NCI-H1092 treated with DMSO at 0.1 percent for 48 hours (cell line): ENCODE measurements around the gene CRYBB3.
A peak's percentile ranks its signal among the peaks of the same experiment; 100 is the strongest.
"Not testable (repeated sequence)": the region's sequence is repeated elsewhere in the genome, so short reads cannot be mapped to it uniquely, and the experiment has no call there.

Source experiments
- DNase-seq: peaks from one replicate; lab custom pipeline; 2025; lab: John Stamatoyannopoulos, UW

Gene CRYBB3

DNA sequence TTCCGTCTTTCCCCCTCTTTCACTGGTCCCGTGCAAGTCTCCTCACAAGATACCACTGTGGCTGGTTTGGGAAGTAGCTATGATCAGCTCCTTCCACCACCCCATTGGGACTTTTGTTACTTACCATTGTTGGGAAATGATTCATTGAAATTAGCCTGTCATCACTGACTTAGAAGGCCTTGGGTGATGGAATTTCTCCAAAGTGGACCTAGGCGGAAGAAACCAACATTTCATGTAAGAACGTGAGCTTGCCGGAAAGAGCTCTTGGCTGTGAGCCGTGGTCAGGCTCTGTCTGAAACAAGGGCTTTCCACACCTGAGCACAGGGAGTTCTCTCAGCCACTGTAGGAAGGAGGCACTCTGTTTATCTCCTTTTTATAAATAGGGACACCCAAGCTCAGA is 23.5 kb upstream of the CRYBB3 start:
- DNase-seq = no peak

DNA sequence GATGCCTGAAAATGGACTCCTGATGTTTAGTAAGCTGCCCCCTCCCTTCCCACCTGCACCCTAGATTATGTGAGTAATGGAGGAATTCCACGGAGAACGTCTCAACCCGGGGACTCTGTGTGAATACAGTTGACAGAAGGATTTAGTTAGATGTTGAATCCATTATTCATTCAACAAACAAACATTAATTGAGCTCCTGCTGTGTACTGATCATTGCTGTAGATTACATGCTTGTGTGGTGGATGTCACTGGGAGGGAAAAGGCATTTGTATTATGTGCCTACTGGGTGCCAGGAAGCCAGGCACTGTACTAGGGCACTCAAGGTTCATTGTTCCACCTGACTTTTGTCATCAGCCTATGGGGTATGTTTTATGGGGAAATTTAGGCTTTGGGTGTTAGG is 22.9 kb upstream of the CRYBB3 start:
- no peak for DNase-seq

DNA sequence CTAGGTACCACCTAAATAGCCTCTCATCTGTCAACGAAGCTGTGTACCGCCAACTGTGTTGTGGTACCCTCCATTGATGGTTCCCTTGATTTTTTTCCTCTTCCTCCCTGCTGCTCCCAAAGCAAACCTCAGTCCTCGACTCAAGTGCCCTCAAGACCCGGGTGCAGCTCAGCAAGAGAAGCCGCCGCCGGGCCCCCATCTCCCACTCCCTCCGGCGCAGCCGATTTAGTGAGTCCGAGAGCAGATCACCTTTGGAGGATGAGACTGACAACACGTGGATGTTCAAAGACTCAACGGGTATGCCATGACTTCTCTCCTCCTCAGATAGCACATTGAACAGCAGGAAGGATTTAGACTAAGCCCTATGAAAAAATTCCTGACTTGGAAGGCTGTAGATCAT is 22.4 kb upstream of the CRYBB3 start:
- no peak for DNase-seq

DNA sequence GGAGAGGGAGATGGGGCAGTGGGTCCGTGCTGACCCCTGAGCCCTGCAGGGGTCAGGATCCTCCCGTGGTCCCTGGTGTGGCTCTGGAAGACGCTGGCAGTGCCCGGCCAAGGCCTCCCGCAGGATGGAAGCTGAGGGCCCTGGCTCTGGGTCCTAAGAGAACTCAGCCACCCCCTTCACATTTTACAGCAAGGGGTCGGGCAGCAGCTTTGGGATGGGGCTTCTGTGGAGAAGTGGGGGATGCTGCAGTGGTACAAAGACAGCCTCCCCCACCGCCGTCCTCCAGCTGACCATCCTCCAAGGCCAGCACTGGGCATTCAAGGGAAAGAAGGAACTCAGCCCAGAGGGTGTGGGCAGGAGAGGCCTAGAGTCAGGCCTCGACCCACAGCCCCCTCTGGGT is 21.8 kb upstream of the CRYBB3 start:
- DNase-seq = no peak

DNA sequence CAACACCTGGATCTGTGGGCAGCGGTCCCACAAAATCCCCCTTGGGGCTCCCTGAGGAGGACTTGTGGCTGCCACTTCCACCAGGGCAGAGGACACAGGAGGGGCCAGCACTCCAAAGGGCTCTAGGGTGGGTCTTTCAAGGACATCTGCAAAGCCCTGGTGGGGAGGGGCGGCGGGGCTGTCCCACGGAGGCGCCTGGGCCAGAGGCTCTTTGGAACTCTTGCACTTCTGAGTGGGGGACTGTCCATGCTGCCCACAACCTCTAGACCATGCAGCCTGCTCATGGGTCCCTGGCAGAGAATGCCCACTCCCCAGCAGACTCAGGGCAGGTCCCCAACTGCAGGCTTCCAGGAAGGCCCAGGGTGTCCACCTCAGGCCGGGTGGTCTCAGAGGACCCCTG is 21.3 kb upstream of the CRYBB3 start:
- not testable (repeated sequence) for DNase-seq

DNA sequence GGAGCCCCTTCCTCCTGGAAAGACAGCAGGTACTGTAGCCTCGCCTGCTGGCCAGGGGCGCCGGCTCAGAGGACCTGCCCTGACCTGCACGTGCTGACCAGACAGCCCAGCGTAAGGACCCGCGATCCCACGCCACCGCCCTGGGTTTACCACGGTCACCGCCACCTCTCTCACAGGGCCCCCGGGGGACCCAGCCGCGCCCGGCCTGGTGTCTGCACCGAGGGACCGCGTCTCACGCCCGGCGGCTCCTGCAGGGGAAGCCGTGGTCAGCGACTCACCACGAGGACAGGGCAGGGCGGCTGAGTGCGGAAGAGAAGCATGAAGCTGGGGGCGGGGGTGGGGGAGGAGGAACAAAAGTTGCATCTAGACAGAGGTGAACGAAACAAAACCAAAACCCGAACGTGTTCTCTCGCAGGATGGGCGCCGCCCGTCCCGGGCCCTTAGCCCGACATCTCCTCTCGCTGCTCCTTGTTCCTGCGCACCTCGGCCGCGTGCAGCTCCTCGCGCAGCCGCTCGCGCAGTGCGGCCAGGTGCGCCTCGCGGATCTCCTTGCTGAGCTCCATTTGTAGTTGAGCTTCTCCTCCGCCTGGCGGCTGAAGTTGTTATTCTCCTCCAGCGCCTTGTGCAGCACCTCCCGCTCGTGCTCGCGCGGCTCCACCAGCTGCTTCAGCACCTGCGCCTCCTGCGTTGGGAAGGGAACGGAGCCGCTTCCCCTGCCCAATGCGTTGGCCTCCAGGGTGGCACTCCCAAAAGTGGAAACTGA is 20.6 kb upstream of the CRYBB3 start:
- not testable (repeated sequence) for DNase-seq

DNA sequence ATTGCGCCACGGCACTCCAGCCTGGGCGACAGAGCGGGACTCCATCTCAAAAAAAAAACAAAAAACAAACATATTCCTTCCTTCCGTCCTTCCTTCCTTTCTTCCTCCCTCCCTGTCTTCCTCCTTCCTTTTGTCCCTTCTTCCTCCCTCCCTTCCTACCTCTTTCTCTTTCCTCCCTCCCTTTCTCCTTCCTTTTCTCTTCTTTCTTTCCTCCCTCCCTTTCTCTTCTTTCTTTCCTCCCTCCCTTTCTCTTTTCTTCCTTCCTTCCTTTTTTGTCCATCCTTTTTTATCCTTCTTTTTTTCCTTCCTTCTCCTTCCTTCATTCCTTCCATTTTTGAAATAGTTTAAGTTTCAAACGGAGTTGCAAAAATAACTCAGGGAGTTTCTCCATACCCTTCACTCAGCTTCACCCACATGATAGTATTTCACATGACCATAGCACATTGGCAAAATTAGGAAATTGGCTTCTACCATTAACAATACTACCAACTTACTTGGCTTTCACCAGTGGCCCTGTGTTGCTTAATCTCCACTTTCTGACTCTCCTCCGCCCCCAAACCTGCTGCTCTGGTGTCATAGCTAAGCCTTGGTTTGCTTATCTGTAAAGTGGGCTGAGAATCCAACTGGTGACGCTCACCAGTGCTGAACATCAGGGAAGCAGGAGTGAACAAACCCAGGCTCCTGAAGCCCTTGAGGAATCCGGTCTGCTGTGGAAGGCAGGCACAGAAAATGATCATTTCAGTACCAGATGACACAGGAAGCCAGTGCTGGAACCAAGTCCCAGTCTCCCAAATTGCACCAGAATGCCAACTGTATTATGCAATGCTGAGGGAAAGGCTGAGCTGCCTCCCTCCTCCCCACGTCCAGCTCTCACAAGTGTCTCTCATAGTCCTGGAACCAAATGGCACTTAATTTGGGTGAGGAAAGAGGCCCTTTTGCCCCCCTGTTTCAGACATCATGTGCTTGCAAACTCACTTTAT is 17.2 kb upstream of the CRYBB3 start:
- DNase-seq = no peak

DNA sequence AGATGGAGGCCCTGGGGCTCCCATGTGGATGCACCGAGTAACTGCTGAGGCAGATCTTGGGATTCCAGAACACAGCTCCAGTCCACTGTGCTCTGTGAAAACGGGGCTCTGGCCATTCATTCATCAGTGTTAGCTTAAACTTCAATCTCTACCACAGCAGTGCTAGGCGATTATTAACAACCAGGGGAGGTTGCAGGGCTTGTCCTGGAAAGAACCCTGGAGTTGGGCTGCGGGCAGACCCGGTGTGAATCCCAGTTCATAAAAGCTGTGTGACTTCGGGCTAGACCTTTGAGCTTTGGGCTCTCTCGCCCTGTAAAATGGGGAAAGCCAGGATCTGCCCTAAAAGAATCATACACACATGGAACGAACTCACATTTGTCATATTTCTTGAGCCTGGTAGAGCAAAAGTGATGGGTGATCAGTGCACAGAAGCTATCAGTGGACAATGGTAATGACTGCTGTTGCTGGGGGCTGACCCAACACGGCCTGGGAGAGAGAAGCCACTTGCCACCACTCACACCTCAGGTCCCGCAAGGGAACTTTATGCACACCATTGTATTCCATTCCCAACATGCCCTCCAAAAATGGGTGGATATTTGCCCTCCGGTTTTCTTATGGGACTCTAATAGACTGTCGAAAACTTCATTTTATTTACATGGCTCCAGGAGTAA is 15.6 kb upstream of the CRYBB3 start:
- DNase-seq = no peak

DNA sequence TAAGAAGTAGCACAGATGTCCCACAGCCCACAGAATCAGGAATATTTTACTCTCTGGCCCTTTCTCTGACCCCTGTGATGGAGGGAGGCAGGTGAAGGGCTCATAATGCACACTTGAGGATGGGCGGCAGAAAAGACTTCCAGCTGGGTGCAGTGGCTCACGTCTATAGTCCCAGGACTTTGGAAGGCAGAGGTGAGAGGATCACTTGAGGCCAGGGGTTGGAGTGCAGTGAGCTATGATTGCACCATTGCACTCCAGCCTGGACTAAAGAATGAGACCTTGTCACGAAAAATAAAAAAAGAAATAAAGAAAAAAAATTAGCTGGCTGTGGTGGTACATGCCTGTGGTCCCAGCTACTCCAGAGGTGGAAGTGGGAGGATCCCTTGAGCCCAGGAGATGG is 13.5 kb upstream of the CRYBB3 start:
- no peak for DNase-seq

DNA sequence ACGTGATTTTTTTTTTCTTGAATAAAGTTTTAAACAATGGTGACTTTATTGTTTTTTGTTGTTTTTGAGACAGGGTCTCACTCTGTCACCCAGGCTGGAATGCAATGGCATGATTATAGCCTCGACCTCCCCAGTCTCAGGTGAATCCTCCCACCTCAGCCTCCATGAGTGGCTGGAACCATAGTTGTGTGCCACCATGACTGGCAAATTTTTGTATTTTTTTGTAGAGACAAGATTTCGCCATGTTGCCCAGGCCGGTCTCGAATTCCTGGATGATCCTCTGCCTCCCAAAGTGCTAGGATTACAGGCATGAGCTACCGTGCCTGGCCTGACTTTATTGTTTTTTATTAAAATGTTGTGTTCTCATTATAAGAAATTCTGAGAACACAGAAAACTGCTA is 12.2 kb upstream of the CRYBB3 start:
- DNase-seq = no peak

DNA sequence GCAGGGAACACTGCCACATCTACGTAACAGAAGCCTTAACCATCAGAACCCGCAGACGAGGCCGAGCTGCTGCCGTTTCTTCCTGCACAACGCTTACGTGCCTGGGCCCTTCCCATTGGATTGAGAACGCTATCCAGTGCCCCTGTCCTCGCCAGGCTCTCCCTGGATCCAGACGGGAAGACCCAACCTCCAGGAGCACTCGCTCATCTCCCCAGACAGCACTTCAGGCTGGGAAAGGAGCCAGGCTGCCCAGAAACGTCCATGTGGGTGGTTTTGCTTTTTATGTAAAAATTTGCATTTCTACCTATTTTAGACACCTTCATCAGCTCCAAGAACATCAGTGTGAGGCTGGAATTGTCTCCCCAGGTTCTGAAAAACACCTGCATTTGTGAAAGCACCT is 7.3 kb upstream of the CRYBB3 start:
- no peak for DNase-seq

DNA sequence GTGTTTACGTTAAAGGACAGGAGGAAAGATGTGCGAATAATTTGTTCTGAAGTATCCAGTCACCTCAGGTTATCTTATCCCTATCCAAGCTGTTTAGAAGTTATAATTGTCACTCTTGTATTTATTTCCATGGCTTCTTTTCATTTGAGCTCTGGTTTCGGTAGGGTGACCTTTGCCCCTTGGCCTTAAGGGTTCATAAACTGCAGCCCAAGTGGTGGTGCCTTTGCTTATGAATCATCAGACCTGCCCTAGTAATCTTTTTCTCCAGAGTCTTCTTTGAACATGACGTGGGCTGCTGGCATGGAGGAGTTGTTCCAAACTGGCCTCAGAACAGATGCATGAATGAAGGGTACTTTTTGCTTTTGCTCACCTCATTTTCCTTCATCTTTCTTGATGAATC is 6.5 kb upstream of the CRYBB3 start:
- DNase-seq = no peak

DNA sequence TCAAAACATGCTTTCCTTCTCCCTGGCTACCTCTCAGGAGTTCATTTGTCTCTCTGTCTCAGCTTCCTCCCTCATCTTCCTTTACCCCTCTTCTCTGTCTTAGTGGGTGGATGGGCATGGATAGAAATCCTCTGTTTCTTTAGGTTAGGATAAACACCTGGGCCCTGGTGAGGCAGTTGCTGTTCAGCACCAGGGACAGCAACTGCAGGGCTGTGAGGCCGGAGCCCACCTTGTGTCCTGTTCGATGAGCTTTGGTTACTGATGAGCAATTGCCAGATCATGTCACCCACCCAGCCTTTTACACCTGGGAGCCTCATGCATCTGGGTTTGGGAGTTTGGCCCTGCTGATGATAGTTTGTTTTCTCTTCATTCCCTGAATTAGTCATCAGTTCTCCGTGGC is 6.1 kb upstream of the CRYBB3 start:
- DNase-seq = no peak

DNA sequence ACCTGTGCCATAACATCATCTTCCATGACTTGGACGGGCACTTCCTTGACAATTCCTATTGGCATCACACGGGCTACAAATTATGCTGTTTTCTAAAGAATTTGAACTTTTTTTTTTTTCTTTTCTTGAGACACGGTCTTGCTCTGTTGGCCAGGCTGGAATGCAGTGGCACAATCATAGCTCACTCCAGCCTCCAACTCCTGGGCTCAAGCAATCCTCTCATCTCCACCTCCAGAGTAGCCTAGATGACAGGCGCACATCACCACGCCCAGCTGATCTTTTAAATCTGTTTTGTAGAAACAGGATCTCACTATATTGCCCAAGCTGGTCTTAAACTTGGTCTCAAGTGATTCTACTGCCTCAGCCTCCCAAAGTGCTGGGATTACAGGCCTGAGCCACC is 3.3 kb upstream of the CRYBB3 start:
- no peak for DNase-seq

DNA sequence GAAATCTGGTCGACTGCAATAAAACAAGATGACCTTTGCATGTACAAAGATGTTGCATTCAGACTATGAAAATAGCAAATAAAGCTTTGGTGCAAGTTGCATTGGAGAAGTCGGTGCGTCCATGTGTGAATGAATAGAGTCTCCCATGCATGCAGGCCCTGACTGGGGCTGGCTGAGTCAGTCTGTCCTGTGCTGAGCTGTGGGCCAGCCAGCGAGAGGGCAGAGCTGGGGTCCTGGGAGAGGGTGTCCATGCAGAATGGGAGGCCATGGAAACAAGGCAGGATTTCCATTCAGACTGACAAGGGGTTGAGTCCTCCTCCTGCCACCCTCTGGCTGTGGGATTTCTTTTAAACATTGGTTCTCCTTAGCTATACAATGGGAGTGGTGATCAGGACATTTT is 2.3 kb upstream of the CRYBB3 start:
- no peak for DNase-seq

DNA sequence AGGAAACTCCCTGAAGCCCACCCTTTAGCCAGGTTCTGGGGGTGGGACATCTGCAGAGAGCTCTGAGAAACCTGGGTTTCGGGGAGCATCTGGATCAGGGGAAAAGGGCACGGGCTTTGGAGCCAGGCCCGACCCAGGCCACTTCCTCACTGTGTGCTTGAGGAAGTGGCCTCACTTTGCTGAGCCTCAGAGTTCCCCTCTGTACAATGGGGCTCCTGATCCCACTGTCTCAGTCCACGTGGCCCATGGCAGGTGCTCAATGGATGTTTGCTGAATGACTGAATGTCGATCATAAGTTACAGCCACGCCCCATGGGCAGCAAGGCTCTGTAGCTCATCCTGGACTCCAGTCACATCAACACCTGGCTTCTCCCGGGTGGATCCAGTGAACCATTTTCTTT is 1.3 kb downstream of the CRYBB3 start:
- DNase-seq = no peak

DNA sequence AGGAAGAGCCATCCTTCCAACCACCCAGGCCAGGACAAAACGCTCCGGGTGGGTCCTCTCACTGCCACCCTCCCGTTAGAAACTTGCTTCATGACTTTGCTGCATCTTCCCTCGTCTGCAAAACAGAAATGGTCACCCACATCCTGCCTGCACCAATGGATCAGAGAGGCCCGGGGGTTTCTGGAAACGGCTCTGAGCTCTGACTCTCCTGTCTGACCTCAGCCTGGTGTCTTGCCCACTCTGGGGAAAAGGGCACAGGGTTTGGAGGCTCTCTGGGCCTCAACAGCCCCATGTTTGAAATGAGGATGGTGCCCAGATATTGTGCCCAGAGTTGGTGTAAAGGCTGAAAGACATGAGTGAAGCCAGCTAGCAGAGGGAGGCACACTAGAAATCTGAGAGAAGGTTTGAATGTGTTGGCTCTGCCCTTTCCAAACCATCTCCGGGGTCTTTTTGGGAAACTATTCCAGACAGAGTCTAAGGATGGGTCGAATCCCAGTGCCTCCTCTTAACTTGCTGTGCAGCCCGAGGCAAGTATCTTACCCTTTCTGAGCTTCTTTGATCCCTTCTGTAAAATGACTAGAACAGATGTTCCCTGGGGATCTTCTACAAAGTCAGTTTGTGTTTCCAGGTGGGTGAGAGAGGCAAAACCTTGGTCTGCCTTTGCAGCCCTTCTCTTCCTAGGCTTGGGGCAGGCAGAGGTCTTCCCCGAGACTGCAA is 2.1 kb downstream of the CRYBB3 start:
- DNase-seq = no peak

DNA sequence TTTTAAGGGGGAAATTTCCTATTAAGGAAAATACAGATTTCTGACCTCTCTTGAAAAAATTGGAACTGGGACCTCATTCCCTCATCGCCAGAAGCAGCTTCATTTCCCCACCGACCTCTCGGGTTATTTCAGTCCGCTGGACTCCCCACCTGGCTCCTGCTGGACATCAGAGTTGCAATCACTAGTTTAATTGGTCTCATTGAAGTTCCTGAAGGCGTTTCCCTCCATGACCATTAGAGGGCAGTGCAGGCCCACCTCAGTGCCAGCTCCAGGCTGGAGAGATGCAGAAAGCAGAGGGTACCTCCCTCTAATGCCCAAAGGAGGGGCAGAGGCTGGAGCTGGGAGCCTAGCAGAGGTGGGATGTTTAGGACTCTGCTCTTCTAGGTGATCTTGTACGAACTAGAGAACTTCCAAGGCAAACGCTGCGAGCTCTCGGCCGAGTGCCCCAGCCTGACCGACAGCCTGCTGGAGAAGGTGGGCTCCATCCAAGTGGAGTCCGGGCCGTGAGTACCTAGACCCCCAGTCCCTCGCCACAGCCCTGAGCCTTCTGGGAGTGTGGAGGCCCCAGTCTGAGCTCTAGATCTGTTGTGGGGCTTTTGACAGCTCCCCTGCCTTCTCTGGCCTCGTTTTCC is 2.7 kb downstream of the CRYBB3 start:
- DNase-seq = peak; percentile 52

DNA sequence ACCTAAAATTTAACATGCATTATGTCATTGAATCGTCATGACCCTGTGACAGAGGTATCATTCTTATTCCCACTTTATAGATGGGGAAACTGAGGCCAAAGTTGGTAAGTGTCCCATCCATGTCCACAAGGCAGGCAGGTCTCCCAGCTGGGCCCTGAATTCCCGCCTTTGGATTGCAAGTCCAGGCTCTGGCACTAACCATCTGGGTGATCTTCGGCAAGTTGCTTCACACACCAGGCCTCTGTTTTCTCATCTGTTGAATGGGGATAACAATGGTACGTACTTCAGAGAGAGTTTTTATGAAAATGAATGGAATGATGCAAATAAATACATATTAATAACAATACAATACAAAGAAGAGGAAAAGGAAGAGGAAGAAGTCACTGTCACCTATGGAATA is 3.4 kb downstream of the CRYBB3 start:
- DNase-seq = no peak

DNA sequence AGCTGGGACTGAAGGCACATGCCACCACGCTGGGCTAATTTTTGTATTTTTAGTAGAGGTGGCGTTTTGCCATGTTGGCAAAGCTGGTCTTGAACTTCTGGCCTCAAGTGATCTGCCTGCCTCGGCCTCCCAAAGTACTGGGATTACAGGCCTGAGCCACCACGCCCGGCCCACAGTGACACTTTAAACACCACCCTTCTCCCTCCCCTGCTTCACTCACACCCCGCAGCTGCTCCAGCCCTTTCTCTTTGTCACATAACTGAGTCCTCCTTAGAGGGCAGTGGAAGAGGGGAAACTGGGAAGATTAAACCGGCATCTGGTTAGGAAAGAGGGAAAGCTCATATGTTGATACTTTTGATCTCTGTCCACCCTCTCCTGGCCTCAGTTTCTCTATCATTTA is 4.9 kb downstream of the CRYBB3 start:
- not testable (repeated sequence) for DNase-seq

DNA sequence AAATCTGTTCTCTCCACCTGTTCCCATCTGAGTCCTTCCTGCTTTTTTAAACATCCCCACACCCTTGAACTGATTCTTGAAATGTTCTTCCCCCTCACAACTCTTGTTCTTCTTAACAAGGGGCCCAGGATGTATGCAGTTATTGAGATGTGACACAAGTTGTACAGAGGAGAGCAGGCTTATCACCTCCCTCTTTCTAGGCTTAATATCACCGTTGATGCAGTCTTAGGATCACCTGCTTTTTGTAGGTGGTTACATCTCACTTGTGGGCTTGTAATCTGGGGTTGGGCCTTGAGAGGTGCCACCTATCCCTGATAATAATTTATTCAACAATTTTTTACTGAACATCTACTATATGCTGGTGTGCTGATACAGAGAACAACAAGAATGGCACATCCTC is 6.2 kb downstream of the CRYBB3 start:
- no peak for DNase-seq

DNA sequence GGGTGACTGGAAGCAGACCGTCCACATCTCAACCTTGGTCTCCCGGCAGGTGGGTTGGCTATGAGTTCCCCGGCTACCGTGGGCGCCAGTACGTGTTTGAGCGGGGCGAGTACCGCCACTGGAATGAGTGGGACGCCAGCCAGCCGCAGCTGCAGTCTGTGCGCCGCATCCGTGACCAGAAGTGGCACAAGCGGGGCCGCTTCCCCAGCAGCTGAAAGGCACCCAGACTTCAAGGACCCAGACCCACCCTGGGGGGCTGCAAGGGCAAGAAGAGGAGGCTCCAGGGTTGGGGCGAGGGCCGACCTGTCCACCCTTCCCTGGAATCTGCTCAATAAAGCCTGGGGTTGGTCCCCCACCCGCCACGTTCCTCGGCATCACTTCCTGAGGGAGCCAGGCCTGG is 7.3 kb downstream of the CRYBB3 start:
- DNase-seq = no peak
